K562 (cell line): Measurements from ENCODE around the gene LRP10.

Experiments
- EZH2 ChIP-seq: IDR thresholded peaks from 2 replicates; pipeline ENCODE4 v1.6.1; 2012; ENCODE audit warnings: low read depth, mild to moderate bottlenecking, inconsistent platforms, low read length, borderline replicate concordance
- FOSL1 ChIP-seq: fragments of 200-800 bp; sonication (Bioruptor generic); conservative IDR thresholded peaks from 2 replicates; pipeline ENCODE4 v1.6.1; 2016; ENCODE audit warnings: missing genetic modification characterization, missing compliant biosample characterization
- FOXA3 ChIP-seq, 2 experiments: fragments of 450-650 bp in 1 of 2; sonication (generic) in 1 of 2; formaldehyde crosslinking; IDR thresholded peaks in 1 of 2; conservative IDR thresholded peaks in 1 of 2; 2 replicates each; pipeline versions ENCODE4 v1.4.0 to v1.8.0; 2020 to 2022; ENCODE audit warnings: mild to moderate bottlenecking in 2 of 2, missing genetic modification reagents in 1 of 2
- HDAC1 ChIP-seq, 2 experiments: fragments of 450-650 bp; IDR thresholded peaks; 2 replicates each; pipeline ENCODE4 v1.6.1; 2016 to 2017; ENCODE audit warnings: inconsistent platforms in 1 of 2, mild to moderate bottlenecking in 1 of 2, moderate library complexity in 1 of 2
- NFRKB ChIP-seq: fragments of 450-650 bp; IDR thresholded peaks from 2 replicates; pipeline ENCODE4 v1.6.1; 2016; ENCODE audit warnings: low read depth
- UBTF ChIP-seq, 2 experiments: IDR thresholded peaks; 2 replicates each; pipeline ENCODE4 v1.6.1; 2012; ENCODE audit warnings: improper control_type of control experiment in 2 of 2, low read depth in 2 of 2, low read length in 2 of 2, borderline replicate concordance in 1 of 2

GRCh38 chr14:22850944-22851764 is 20.4 kb upstream of the LRP10 start:
- no peak for TF ChIP-seq NFRKB
- TF ChIP-seq UBTF (IDR thresholded peaks at IDR 0.05; ENCODE audit: borderline replicate concordance in 1 of 2, low read depth in 2 of 2, low read length in 2 of 2) = no peak
- no peak for TF ChIP-seq FOXA3 (CRISPR knock-in tag; conservative IDR thresholded peaks at IDR 0.05 in 1 of 2, IDR thresholded peaks at IDR 0.05 in 1 of 2)
- TF ChIP-seq HDAC1 (IDR thresholded peaks at IDR 0.05) = no peak
- TF ChIP-seq FOSL1 = no peak
- TF ChIP-seq EZH2 = no peak
